K562 (cell line): ENCODE results near the gene DRC3. TPM values are rescaled to one million over a fixed set of nuclear protein-coding genes. Genes with fewer than 3 reads are reported as not detected.

Experiments
- ATAC-seq: fragments of 200-7000 bp; cut with Tn5 transposase; 3 replicates; pipeline ENCODE4 v1.9.1; 2020; ENCODE audit warnings: moderate library complexity
- BruUV-seq: library from RNA; stranded (reverse); fragments of 400-500 nt; replicated peaks from 2 replicates; lab custom pipeline; 2021; lab: Mats Ljungman, UMichigan
- CTCF ChIA-PET: fragments of 300-600 bp; formaldehyde crosslinking; extraction: SDS; loops from one replicate; lab custom pipeline; 2021; ENCODE audit warnings: low intra/inter-chr PET ratio; lab: Yijun Ruan, JAX
- POLR2A ChIA-PET: fragments of 300-600, 350-650 bp; sonication (Branson Sonifier 250); formaldehyde crosslinking; extraction: SDS; loops from one replicate; lab custom pipeline; 2021; ENCODE audit warnings: antibody characterized with exemption, inconsistent platforms; lab: Yijun Ruan, JAX
- DNase-seq, 4 experiments: peaks; one replicate each; pipeline versions ENCODE4 v3.0.0 to v3.0.0-alpha.2; 2011 to 2018; ENCODE audit warnings: low spot score in 3 of 4, mixed read lengths in 3 of 4; ENCODE audit errors: extremely low read depth in 1 of 4
- FAIRE-seq: peaks from 2 replicates; lab custom pipeline; 2011; peaks lifted over from hg19 to GRCh38; lab: Jason Lieb, UNC
- H2AFZ ChIP-seq: 2 replicates; pipeline ENCODE4 v1.6.0; 2011; ENCODE audit warnings: low read depth, low read length, control low read depth, inconsistent platforms
- H3K27ac ChIP-seq: fragments of 200-600 bp; 3 replicates; pipeline ENCODE4 v1.8.0; 2011; ENCODE audit warnings: low read depth, mild to moderate bottlenecking, control low read depth, inconsistent platforms, low read length, moderate library complexity, mixed read lengths; ENCODE audit errors: extremely low read depth
- H3K27me3 ChIP-seq, 2 experiments: fragments of 300-600 bp in 1 of 2; 2 replicates in 1 of 2; 3 replicates in 1 of 2; pipeline versions ENCODE4 v1.6.0 to v1.8.0; 2011; ENCODE audit warnings: inconsistent platforms in 2 of 2, low read length in 2 of 2, mild to moderate bottlenecking in 1 of 2, mixed read lengths in 1 of 2, moderate library complexity in 1 of 2; ENCODE audit not compliant: control insufficient read depth in 2 of 2, insufficient read depth in 2 of 2
- H3K36me3 ChIP-seq: fragments of 300-600 bp; 3 replicates; pipeline ENCODE4 v1.8.0; 2011; ENCODE audit warnings: mild to moderate bottlenecking, low read length, inconsistent platforms; ENCODE audit not compliant: control insufficient read depth, insufficient read depth
- H3K4me1 ChIP-seq, 2 experiments: fragments of 200-600 bp in 1 of 2; replicated peaks in 1 of 2; 2 replicates in 1 of 2; 3 replicates in 1 of 2; pipeline versions ENCODE4 v1.5.1 to v1.8.0; 2011; ENCODE audit warnings: inconsistent platforms in 2 of 2, low read length in 2 of 2, mild to moderate bottlenecking in 1 of 2, mixed read lengths in 1 of 2, moderate library complexity in 1 of 2; ENCODE audit not compliant: control insufficient read depth in 2 of 2, insufficient read depth in 2 of 2
- H3K4me2 ChIP-seq: 2 replicates; pipeline ENCODE4 v1.6.1; 2011; ENCODE audit warnings: low read length, control low read depth, inconsistent platforms, mixed read lengths; ENCODE audit not compliant: insufficient read depth
- H3K4me3 ChIP-seq: fragments of 200-600 bp; sonication (generic), shearing (Covaris generic); 2 replicates; pipeline ENCODE4 v1.5.1; 2016; ENCODE audit warnings: control low read depth, inconsistent platforms
- H3K79me2 ChIP-seq: fragments of 200-600 bp; 3 replicates; pipeline ENCODE4 v1.8.0; 2011; ENCODE audit warnings: low read length, inconsistent platforms; ENCODE audit not compliant: control insufficient read depth, insufficient read depth
- H3K9ac ChIP-seq, 2 experiments: 2 replicates each; pipeline versions ENCODE4 v1.6.0 to v1.6.1; 2011; ENCODE audit warnings: low read depth in 2 of 2, low read length in 2 of 2, control low read depth in 1 of 2, inconsistent platforms in 1 of 2, mild to moderate bottlenecking in 1 of 2, mixed read lengths in 1 of 2; ENCODE audit not compliant: insufficient read depth in 1 of 2
- H3K9me1 ChIP-seq: one replicate; pipeline ENCODE4 v1.6.0; 2011; ENCODE audit warnings: inconsistent platforms, mild to moderate bottlenecking, low read length, moderate library complexity; ENCODE audit not compliant: control insufficient read depth, insufficient read depth
- H3K9me3 ChIP-seq: replicated peaks from 2 replicates; pipeline ENCODE4 v1.5.1; 2011; ENCODE audit warnings: low read depth, low read length, inconsistent platforms; ENCODE audit not compliant: control insufficient read depth, insufficient read depth
- H4K20me1 ChIP-seq: replicated peaks from 2 replicates; pipeline ENCODE4 v1.6.1; 2011; ENCODE audit warnings: low read length, inconsistent platforms, mixed read lengths; ENCODE audit not compliant: control insufficient read depth, insufficient read depth
- CCNT2 ChIP-seq: IDR thresholded peaks from 2 replicates; pipeline ENCODE4 v1.6.1; 2011; ENCODE audit warnings: borderline replicate concordance, low read depth, mild to moderate bottlenecking, moderate library complexity, mixed read lengths, low read length; ENCODE audit not compliant: insufficient read length; ENCODE audit errors: extremely low read depth
- DNMT1 ChIP-seq: fragments of 450-650 bp; IDR thresholded peaks from 2 replicates; pipeline ENCODE4 v1.6.1; 2016; ENCODE audit warnings: antibody characterized with exemption, mild to moderate bottlenecking
- E2F4 ChIP-seq: sonication (generic); formaldehyde crosslinking; IDR thresholded peaks from 2 replicates; pipeline ENCODE4 v1.8.0; 2022; ENCODE audit warnings: mild to moderate bottlenecking, low read depth, missing genetic modification reagents
- EGR1 ChIP-seq: fragments of 450-650 bp; conservative IDR thresholded peaks from 2 replicates; pipeline ENCODE4 v1.6.1; 2017; ENCODE audit warnings: mild to moderate bottlenecking
- MNT ChIP-seq, 2 experiments: fragments of 450-650 bp; conservative IDR thresholded peaks; 2 replicates each; pipeline ENCODE4 v1.6.1; 2017; ENCODE audit warnings: mild to moderate bottlenecking in 2 of 2, moderate library complexity in 2 of 2
- NR2C1 ChIP-seq, 2 experiments: fragments of 450-650 bp; IDR thresholded peaks; 2 replicates each; pipeline ENCODE4 v1.6.1; 2017; ENCODE audit warnings: mild to moderate bottlenecking in 2 of 2, antibody characterized with exemption in 1 of 2, inconsistent platforms in 1 of 2, missing compliant biosample characterization in 1 of 2, missing genetic modification characterization in 1 of 2
- OTX1 ChIP-seq: fragments of 450-650 bp; formaldehyde crosslinking; IDR thresholded peaks from 2 replicates; pipeline ENCODE4 v1.4.0; 2022; ENCODE audit warnings: mild to moderate bottlenecking
- POLR2AphosphoS2 ChIP-seq: IDR thresholded peaks from 2 replicates; pipeline ENCODE4 v1.6.1; 2012; ENCODE audit warnings: low read length, improper control_type of control experiment
- TCF7 ChIP-seq: sonication (generic); IDR thresholded peaks from 2 replicates; pipeline ENCODE4 v1.6.1; 2016; ENCODE audit warnings: antibody characterized with exemption, borderline replicate concordance
- TOE1 ChIP-seq, 2 experiments: fragments of 450-650 bp in 1 of 2; sonication (generic) in 1 of 2; formaldehyde crosslinking in 1 of 2; IDR thresholded peaks; 2 replicates each; pipeline versions ENCODE4 v1.7.1 to v1.8.0; 2016 to 2022; ENCODE audit warnings: borderline replicate concordance in 2 of 2, mild to moderate bottlenecking in 2 of 2, antibody characterized with exemption in 1 of 2, inconsistent platforms in 1 of 2, low read depth in 1 of 2, missing genetic modification reagents in 1 of 2, moderate library complexity in 1 of 2
- USF1 ChIP-seq: sonication (generic); formaldehyde crosslinking; IDR thresholded peaks from 2 replicates; pipeline ENCODE4 v1.9.0; 2022; ENCODE audit warnings: mild to moderate bottlenecking, missing genetic modification reagents
- ZNF740 ChIP-seq, 3 experiments: fragments of 200-800 bp in 1 of 3; sonication (Bioruptor generic) in 1 of 3; sonication (generic) in 1 of 3; formaldehyde crosslinking in 1 of 3; IDR thresholded peaks; 2 replicates each; pipeline versions ENCODE4 v1.6.1 to v1.8.0; 2016 to 2022; ENCODE audit warnings: mild to moderate bottlenecking in 2 of 3, missing compliant biosample characterization in 2 of 3, missing genetic modification characterization in 2 of 3, missing genetic modification reagents in 1 of 3
- WGBS: fragments of 100-300 bp; shearing (Covaris generic); methylation state at CpG from one replicate; pipeline ENCODE4 v1.1.6; 2016; ENCODE audit warnings: low coverage, mixed read lengths; ENCODE audit not compliant: insufficient coverage; ENCODE audit errors: missing lambda C conversion rate; 5-methylcytosine and 5-hydroxymethylcytosine counted together
- in situ Hi-C: fragments of 300-500 bp; cut with MboI; formaldehyde crosslinking; loops from 4 replicates; pipeline ENCODE4 v1.15.0; 2018; ENCODE audit warnings: inconsistent platforms, mixed read lengths
- intact Hi-C: fragments of 100-400 bp; cut with micrococcal nuclease; formaldehyde crosslinking; loops from 2 replicates; pipeline ENCODE4 v1.14.2; 2022
- polyA plus RNA-seq, 8 experiments: library from polyadenylated mRNA; depleted of rRNA in 4 of 8; stranded (reverse) in 5 of 8; unstranded in 3 of 8; fragments of >200 nt; fragmentation: Nextera tagmentation in 2 of 8; fragmentation: Illumina TruSeq in 1 of 8; extraction: Ambion mirVana in 2 of 8; extraction: Trizol in 1 of 8; gene quantifications; 2 replicates each; pipeline versions ENCODE4 v1.2.1 to v1.2.3, GENCODE V29; 2011 to 2014; ENCODE audit warnings: inconsistent platforms in 1 of 8, missing spikeins in 1 of 8
- total RNA-seq, 7 experiments: library from RNA; depleted of rRNA in 6 of 7; stranded (reverse); fragments of >200 nt in 6 of 7; fragmentation: Illumina TruSeq in 2 of 7; extraction: Trizol in 2 of 7; gene quantifications; 2 replicates each; pipeline versions ENCODE4 v1.2.1 to v1.2.3, GENCODE V29; 2011 to 2021; ENCODE audit warnings: low replicate concordance in 1 of 7

DRC3 gene
- total and polyA plus RNA-seq, 9 of the 15 experiments (the other 6 are each of a cell fraction or from before 2014, with no cell fraction given) = 0.10 to 0.84 (median 0.30) TPM; not detected in 3

GRCh38 chr17:17993366-17993765, 20.7 kb downstream of the DRC3 start:
- intact Hi-C loops = no loop called here
- in situ Hi-C loops = no loop called here
- no peaks in the 10 kb centered on the region for H3K9me3 ChIP-seq
- no peak overlapping the region for H2AFZ ChIP-seq
- no peaks in the 10 kb centered on the region for H3K36me3 ChIP-seq
- WGBS = 9% methylated on average over 2 of the region's 2 CpGs
- FAIRE-seq = no peak
- H3K9ac ChIP-seq = no peak overlapping the region
- BruUV-seq = no TSS peak
- ChIA-PET CTCF (no interaction called here), POLR2A (no interaction called here)
- no peaks in the 10 kb centered on the region for H4K20me1 ChIP-seq
- H3K4me3 ChIP-seq = no peak overlapping the region
- no peak overlapping the region for H3K4me2 ChIP-seq
- ATAC-seq = no peak
- H3K27me3 ChIP-seq = peaks cover 0 to 18% of the 10 kb centered on the region in 2 experiments; a peak in 2 of 5 replicates
- no peak overlapping the region for H3K27ac ChIP-seq
- no peaks in the 10 kb centered on the region; a peak in 1 of 5 replicates for H3K4me1 ChIP-seq
- DNase-seq = no peak
- no peaks in the 10 kb centered on the region for H3K9me1 ChIP-seq
- no peaks in the 10 kb centered on the region for H3K79me2 ChIP-seq
- TF ChIP-seq EGR1 (no peak), CCNT2 (no peak), MNT (conservative IDR thresholded peaks at IDR 0.05) (no peak), POLR2AphosphoS2 (no peak), TCF7 (no peak), USF1 (CRISPR knock-in tag) (no peak), ZNF740 (CRISPR knock-in tag; IDR thresholded peaks at IDR 0.05) (no peak), ZNF740 (tag; IDR thresholded peaks at IDR 0.05) (no peak), NR2C1 (IDR thresholded peaks at IDR 0.05) (no peak), NR2C1 (tag; IDR thresholded peaks at IDR 0.05) (no peak), E2F4 (CRISPR knock-in tag) (no peak), OTX1 (no peak), DNMT1 (no peak), TOE1 (IDR thresholded peaks at IDR 0.05; ENCODE audit: borderline replicate concordance) (no peak), TOE1 (CRISPR knock-in tag; IDR thresholded peaks at IDR 0.05; ENCODE audit: borderline replicate concordance, low read depth) (no peak)
